Hindlimb muscle (tissue), 1 donor: Measurements from ENCODE around the gene CT45A10. TPM values are rescaled to one million over a fixed set of nuclear protein-coding genes. Genes with fewer than 3 reads are reported as not detected.
A peak's percentile ranks its signal among the peaks of the same experiment; 100 is the strongest.
"Not testable (repeated sequence)": the region's sequence is repeated elsewhere in the genome, so short reads cannot be mapped to it uniquely, and the experiment has no call there.

ENCODE experiments used
- DNase-seq: peaks from one replicate; pipeline ENCODE4 v3.0.0-alpha.2; 2013
- polyA plus RNA-seq: library from polyadenylated mRNA; unstranded; fragments of 120-200 nt; gene quantifications from one replicate; pipeline ENCODE4 v1.2.1, GENCODE V29; 2013; ENCODE audit not compliant: insufficient read length

CT45A10 gene
- not detected for polyA plus RNA-seq

- no peak for DNase-seq
Observed at GRCh38 chrX:135893294-135893817, at the start of gene CT45A10, which contains the start of gene SAGE1. CT45A10 (minus strand) TSS chrX:135893444; CDS start chrX:135885344, 8,100 bp downstream. SAGE1 (plus strand) TSS chrX:135893716; CDS start chrX:135896243, 2,527 bp downstream.

DNA sequence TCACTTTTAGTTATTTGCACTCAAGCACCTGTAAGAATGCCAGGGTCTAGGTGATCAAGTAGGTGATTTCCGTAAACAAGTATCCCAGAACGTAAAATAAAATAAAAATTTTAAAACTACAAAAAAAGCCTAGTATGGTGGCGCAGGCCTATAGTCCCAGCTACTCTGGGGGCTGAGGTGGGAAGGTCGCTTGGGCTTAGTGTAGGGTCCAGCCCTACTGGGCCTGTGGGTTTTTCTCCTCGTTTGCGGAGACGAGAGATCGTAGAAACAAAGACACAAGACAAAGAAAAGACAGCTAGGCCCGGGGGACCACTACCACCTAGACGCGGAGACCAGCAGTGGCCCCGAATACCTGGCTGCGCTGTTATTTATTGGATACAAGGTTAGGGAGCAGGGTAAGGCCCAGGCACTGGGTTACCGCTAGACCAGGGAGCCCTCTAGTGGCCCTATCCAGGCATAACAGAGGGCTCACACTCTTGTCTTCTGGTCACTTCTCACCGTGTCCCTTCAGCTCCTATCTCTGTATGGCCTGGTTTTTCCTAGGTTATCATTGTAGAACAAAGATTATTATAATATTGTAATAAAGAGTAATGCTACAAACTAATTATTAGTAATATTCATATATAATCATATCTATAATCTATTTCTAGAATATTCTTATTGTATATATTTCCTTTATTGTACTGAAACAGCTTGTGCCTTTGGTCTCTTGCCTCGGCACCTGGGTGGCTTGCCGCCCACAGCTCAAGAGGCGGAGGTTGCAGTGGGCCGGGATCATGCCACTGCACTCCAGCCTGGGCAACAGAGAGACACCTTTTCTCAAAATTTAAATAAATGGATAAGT, 38.6 kb upstream of the CT45A10 start:
- DNase-seq, result peak; percentile 10

- DNase-seq, result no peak
Observed at GRCh38 chrX:135927897-135928296, 34.7 kb upstream of the CT45A10 start.

DNA sequence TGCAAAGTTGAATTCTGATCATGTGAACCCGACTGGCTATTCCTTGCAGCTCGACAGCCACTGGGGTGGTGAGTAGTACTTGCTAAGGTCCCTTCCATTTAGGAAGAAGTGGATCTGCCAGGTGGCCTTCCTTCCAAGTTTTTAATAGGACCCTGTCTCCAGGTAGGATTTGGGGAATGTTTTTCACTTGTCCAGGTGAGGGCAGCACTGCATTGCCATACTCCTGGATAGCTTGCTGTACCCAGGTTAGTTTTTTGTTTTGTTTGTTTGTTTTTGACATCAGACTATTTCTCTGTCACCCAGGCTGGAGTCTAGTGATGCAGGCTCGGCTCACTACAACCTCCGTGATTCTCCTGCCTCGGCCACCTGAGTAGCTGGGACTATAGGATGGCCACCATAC, 30.1 kb upstream of the CT45A10 start:
- no peak for DNase-seq

- not testable (repeated sequence) for DNase-seq
Observed at GRCh38 chrX:135920516-135920915, 27.3 kb upstream of the CT45A10 start.

- no peak for DNase-seq
Observed at GRCh38 chrX:135914404-135914803, 21.2 kb upstream of the CT45A10 start.

DNA sequence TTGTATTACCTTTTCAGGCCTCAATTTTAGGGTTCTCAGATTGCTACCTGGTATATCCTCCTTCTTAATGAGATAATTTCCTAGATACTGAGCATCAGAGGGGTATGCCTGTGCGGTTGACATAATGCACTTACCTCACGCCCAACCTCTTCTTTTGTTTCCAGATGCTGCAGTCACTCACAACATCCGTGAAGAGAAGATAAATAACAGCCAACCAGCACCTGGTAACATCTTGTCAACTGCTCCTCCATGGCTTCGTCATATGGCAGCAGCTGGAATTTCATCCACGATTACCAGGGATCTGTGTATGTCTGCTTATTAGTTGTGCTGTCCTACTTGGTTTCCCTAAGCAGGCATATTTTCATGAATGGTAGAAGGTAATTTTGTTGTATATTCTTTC, 17.0 kb upstream of the CT45A10 start:
- no peak for DNase-seq

GRCh38 chrX:135892781-135893180, 463 bp downstream of the CT45A10 start:
- no peak for DNase-seq

DNA sequence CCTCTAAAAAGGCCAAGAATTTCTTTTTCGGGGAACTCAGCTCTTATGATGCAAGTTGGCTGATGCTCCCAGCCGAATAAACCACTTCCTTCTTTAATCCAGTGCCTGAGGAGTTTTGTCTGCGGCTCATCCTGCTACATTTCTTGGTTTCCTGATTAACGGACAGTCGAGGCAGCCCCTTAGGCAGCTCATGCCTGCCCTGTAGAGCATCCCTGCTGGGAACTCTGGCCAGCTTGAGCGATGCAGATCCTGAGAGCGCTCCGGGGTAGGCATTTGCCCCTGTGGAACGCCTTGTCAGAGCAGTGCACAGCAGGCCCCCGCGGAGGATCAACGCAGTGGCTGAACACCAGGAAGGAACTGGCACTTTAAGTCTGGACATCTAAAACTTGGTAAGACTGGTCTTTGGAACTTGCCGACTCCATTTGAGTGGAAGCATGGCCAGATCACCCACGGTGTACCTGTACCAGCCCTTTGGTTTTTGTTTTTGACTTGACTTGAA, 3.1 kb downstream of the CT45A10 start:
- no peak for DNase-seq

- DNase-seq, result not testable (repeated sequence)
Observed at GRCh38 chrX:135888976-135889375, 4.3 kb downstream of the CT45A10 start.

DNA sequence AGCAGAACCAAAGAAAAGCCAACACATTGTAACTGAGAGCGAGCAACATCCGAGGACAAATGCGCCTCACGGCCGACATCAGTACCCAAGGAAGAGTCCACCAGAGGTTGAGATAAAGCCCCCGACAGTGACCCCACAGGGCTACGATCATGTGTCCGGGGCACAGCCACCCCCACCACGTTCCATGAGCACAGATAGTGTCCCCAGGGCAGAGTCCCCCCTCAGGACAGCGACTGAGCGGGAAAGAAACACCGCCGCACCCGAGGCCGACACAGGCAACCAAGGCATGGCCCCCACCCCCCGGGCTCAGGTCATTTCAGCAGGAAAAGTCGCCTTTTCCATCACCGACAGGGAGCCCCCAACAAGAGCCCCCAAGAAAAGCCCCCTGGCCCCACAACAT, 5.0 kb downstream of the CT45A10 start:
- not testable (repeated sequence) for DNase-seq

GRCh38 chrX:135882741-135883140, 10.5 kb downstream of the CT45A10 start:
- DNase-seq, result not testable (repeated sequence)

- not testable (repeated sequence) for DNase-seq
Observed at GRCh38 chrX:135871712-135872111, 21.5 kb downstream of the CT45A10 start, which contains the start of gene CT45A9. CT45A9 (minus strand) TSS chrX:135871812; CDS start chrX:135868061, 3,751 bp downstream.

- not testable (repeated sequence) for DNase-seq
Observed at GRCh38 chrX:135854438-135854837, 38.8 kb downstream of the CT45A10 start, which contains the start of gene CT45A8. CT45A8 (minus strand) TSS chrX:135854538; CDS start chrX:135850783, 3,755 bp downstream.

DNA sequence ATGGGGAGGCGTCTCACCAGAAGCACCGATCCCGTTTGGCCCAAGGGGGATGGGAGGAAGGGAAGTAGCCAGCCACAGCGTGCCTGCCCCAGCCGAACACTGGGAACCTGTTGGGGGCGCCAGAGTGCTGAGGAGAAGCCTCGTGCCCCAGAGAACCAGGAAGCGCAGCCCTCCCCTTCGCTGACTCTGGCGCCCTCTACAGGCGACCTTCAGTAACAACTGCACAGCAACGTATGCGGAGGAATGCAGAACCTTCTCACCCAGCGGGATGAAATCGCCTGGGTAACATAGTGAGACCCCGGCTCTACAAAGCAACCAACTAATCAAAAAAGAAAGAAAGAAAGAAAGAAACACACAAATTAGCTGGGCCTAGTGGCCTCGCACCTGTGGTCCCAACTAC, 56.1 kb downstream of the CT45A10 start, which contains the start of gene CT45A7:
CT45A7 (minus strand) TSS at position 101 of the 400 bp plus-strand sequence. CDS start 3,747 bp downstream, outside the sequence.
- not testable (repeated sequence) for DNase-seq

Other genes starting within 250 kb of the CT45A10 start
- not detected for gene CT45A1, start 179.8 kb downstream of the CT45A10 start, polyA plus RNA-seq
- 0.22 TPM for gene CT45A3, start 125.3 kb downstream of the CT45A10 start, polyA plus RNA-seq
- gene CT45A5, start 107.9 kb downstream of the CT45A10 start, polyA plus RNA-seq, result 0.31 TPM
- not detected for gene CT45A6, start 90.7 kb downstream of the CT45A10 start, polyA plus RNA-seq
- not detected for gene CT45A2, start 73.4 kb downstream of the CT45A10 start, polyA plus RNA-seq
- gene CT45A7, start 56.2 kb downstream of the CT45A10 start, polyA plus RNA-seq, result not detected
- not detected for gene CT45A8, start 38.9 kb downstream of the CT45A10 start, polyA plus RNA-seq
- gene CT45A9, start 21.6 kb downstream of the CT45A10 start, polyA plus RNA-seq, result not detected
- not detected for gene SAGE1, start 272 bp upstream of the CT45A10 start, polyA plus RNA-seq
- gene MMGT1, start 80.5 kb upstream of the CT45A10 start, polyA plus RNA-seq, result 17.8 TPM
- 7.7 TPM for gene SLC9A6, start 92.0 kb upstream of the CT45A10 start, polyA plus RNA-seq